ENCODE data around the gene SLC6A13. TPM values are rescaled to one million over a fixed set of nuclear protein-coding genes. Genes with fewer than 3 reads are reported as not detected.

SLC6A13 gene
- total and polyA plus RNA-seq, 2 donors (not counting 1 experiment from before 2014, with no cell fraction given): 0.22 to 0.54 TPM

DNA sequence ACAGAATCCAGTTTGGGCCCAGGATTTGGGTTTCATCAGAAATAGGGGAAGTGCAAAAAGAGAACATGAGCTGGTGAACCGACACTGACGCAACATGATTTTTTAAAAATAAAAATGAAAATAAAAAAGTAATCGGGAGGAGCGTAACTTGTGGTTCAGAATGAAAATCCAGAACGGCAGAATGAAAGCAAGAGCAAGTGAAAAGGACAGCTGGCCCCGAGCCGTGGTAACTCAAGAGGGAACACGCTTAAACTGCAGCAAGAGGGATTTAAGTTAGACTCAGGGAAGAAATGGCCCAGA is 50.3 kb downstream of the SLC6A13 start:
- no peaks in the 10 kb centered on the region for H3K36me3 ChIP-seq (replicated peaks in 1 of 2; ENCODE audit: control extremely low read depth in 1 of 2, control insufficient read depth in 1 of 2, extremely low read depth in 1 of 2, insufficient read depth in 2 of 2, low read length in 1 of 2)
- TF ChIP-seq CTCF (IDR thresholded peaks at IDR 0.05) (no peak), EZH2 (IDR thresholded peaks at IDR 0.05; ENCODE audit: borderline replicate concordance, insufficient read depth, low read depth, low read length, poor library complexity, severe bottlenecking) (no peak)
- 37% methylated on average over 8 of the region's 8 CpGs for WGBS (ENCODE audit: insufficient coverage)
- H3K27ac ChIP-seq (ENCODE audit: low read length in 2 of 2): no peak overlapping the region
- CTCF ChIA-PET: no interaction called here
- ATAC-seq (ENCODE audit: low read depth) (no peak), DNase-seq (no peak)
- H3K4me1 ChIP-seq (ENCODE audit: control insufficient read depth in 2 of 2, insufficient read depth in 2 of 2, low read length in 2 of 2): peaks cover 3 to 8% of the 10 kb centered on the region in 2 donors
- POLR2A ChIA-PET: no interaction called here
- peaks cover 0 to 5% (median 0%) of the 10 kb centered on the region in 3 donors for H3K9me3 ChIP-seq (ENCODE audit: control extremely low read depth in 1 of 3, control insufficient read depth in 2 of 3, insufficient read depth in 1 of 3, low read length in 2 of 3)
- Mint-ChIP-seq H3K27me3 (peaks cover 43% of the 10 kb centered on the region), H3K4me3 (no peak overlapping the region), H3K27ac (no peak overlapping the region), H3K4me1 (peaks cover 10% of the 10 kb centered on the region), H3K9me3 (ENCODE audit: insufficient read depth) (no peaks in the 10 kb centered on the region)
- no peak overlapping the region for H2AFZ ChIP-seq (ENCODE audit: insufficient read depth, low read depth, low read length, poor library complexity, severe bottlenecking)
- H3K9ac ChIP-seq (ENCODE audit: low read length): no peak overlapping the region
- peaks cover 0 to 21% (median 4%) of the 10 kb centered on the region in 4 experiments for H3K27me3 ChIP-seq (replicated peaks in 1 of 4; ENCODE audit: control extremely low read depth in 1 of 4, control insufficient read depth in 3 of 4, insufficient read depth in 4 of 4, low read length in 3 of 4)
- no peaks in the 10 kb centered on the region for H3K79me2 ChIP-seq (ENCODE audit: control insufficient read depth, insufficient read depth, low read length)
- H3K4me2 ChIP-seq (replicated peaks; ENCODE audit: low read depth, low read length, poor library complexity, severe bottlenecking): peak overlapping the region; percentile 22
- intact Hi-C loops (cut with micrococcal nuclease): no loop called here
- no peak overlapping the region for H3K4me3 ChIP-seq (ENCODE audit: control extremely low read depth in 1 of 5, extremely low read depth in 1 of 5, insufficient read depth in 1 of 5, low read depth in 2 of 5, low read length in 4 of 5)
- H4K20me1 ChIP-seq (ENCODE audit: control insufficient read depth, insufficient read depth, low read length, poor library complexity, severe bottlenecking): no peaks in the 10 kb centered on the region

GRCh38 chr12:211639-212414 is 50.8 kb downstream of the SLC6A13 start:
- Mint-ChIP-seq H3K9me3 (ENCODE audit: insufficient read depth) (no peaks in the 10 kb centered on the region), H3K27ac (no peak overlapping the region), H3K4me1 (peaks cover 10% of the 10 kb centered on the region), H3K27me3 (peaks cover 47% of the 10 kb centered on the region), H3K4me3 (no peak overlapping the region)
- intact Hi-C loops (cut with micrococcal nuclease): no loop called here
- WGBS (ENCODE audit: insufficient coverage): 89% methylated on average over 13 of the region's 16 CpGs
- CTCF ChIA-PET: no interaction called here
- no peaks in the 10 kb centered on the region for H3K79me2 ChIP-seq (ENCODE audit: control insufficient read depth, insufficient read depth, low read length)
- H3K9ac ChIP-seq (ENCODE audit: low read length): no peak overlapping the region
- H4K20me1 ChIP-seq (ENCODE audit: control insufficient read depth, insufficient read depth, low read length, poor library complexity, severe bottlenecking): no peaks in the 10 kb centered on the region
- H3K4me1 ChIP-seq (ENCODE audit: control insufficient read depth in 2 of 2, insufficient read depth in 2 of 2, low read length in 2 of 2): peaks cover 3 to 8% of the 10 kb centered on the region in 2 donors
- TF ChIP-seq EZH2 (IDR thresholded peaks at IDR 0.05; ENCODE audit: borderline replicate concordance, insufficient read depth, low read depth, low read length, poor library complexity, severe bottlenecking): no peak
- TF ChIP-seq CTCF (IDR thresholded peaks at IDR 0.05): no peak
- H3K27ac ChIP-seq (ENCODE audit: low read length in 2 of 2): no peak overlapping the region
- no peak overlapping the region for H3K4me2 ChIP-seq (replicated peaks; ENCODE audit: low read depth, low read length, poor library complexity, severe bottlenecking)
- H3K27me3 ChIP-seq (replicated peaks in 1 of 4; ENCODE audit: control extremely low read depth in 1 of 4, control insufficient read depth in 3 of 4, insufficient read depth in 4 of 4, low read length in 3 of 4): peaks cover 0 to 22% (median 4%) of the 10 kb centered on the region in 4 experiments
- H3K4me3 ChIP-seq (ENCODE audit: control extremely low read depth in 1 of 5, extremely low read depth in 1 of 5, insufficient read depth in 1 of 5, low read depth in 2 of 5, low read length in 4 of 5): no peak overlapping the region
- ATAC-seq (ENCODE audit: low read depth) (no peak), DNase-seq (no peak)
- POLR2A ChIA-PET: no interaction called here
- peaks cover 0 to 5% (median 0%) of the 10 kb centered on the region in 3 donors for H3K9me3 ChIP-seq (ENCODE audit: control extremely low read depth in 1 of 3, control insufficient read depth in 2 of 3, insufficient read depth in 1 of 3, low read length in 2 of 3)
- H2AFZ ChIP-seq (ENCODE audit: insufficient read depth, low read depth, low read length, poor library complexity, severe bottlenecking): no peak overlapping the region
- no peaks in the 10 kb centered on the region for H3K36me3 ChIP-seq (replicated peaks in 1 of 2; ENCODE audit: control extremely low read depth in 1 of 2, control insufficient read depth in 1 of 2, extremely low read depth in 1 of 2, insufficient read depth in 2 of 2, low read length in 1 of 2)

All from B cell (primary cell).